Cardiac ventricle fibroblast (primary cell): ENCODE measurements around the gene PRR5. TPM values are rescaled to one million over a fixed set of nuclear protein-coding genes. Genes with fewer than 3 reads are reported as not detected.

Source experiments
- total RNA-seq: library from RNA; depleted of rRNA; stranded (reverse); fragments of >200 nt; gene quantifications from 2 replicates; pipeline ENCODE4 v1.2.3, GENCODE V29; 2015

Gene PRR5
- 11.2 and 13.7 TPM in 2 replicates for total RNA-seq

GRCh38 chr22:44701824-44702478, at the start of gene PRR5:
Gene PRR5 (plus strand): TSS chr22:44702204. CDS start chr22:44702475, 271 bp downstream.

GRCh38 chr22:44752285-44753188, 50.5 kb downstream of the PRR5 start, which contains the start of gene ARHGAP8:
Gene ARHGAP8 (plus strand): TSS chr22:44752575. CDS start chr22:44786528, 33,953 bp downstream.

Other genes starting within 250 kb of the PRR5 start
- 20.3 and 21.0 TPM in 2 replicates for gene RTL6, start 204.0 kb upstream of the PRR5 start, total RNA-seq
- not detected in 2 replicates for gene ARHGAP8, start 50.4 kb downstream of the PRR5 start, total RNA-seq